ENCODE data around the gene ARMCX4. TPM values are rescaled to one million over a fixed set of nuclear protein-coding genes. Genes with fewer than 3 reads are reported as not detected.

ARMCX4 gene
- total and polyA plus RNA-seq, 2 experiments from 2014 or later, result 6.2 to 8.3 TPM

- Histone ChIP-seq H4K20me1 (ENCODE audit: insufficient read depth, poor library complexity, severe bottlenecking) (no peaks in the 10 kb centered on the region), H3K36me3 (replicated peaks; ENCODE audit: insufficient read depth, low read depth) (no peaks in the 10 kb centered on the region), H3K79me2 (no peaks in the 10 kb centered on the region), H3K4me1 (ENCODE audit: insufficient read depth) (no peaks in the 10 kb centered on the region), H3K27me3 (no peaks in the 10 kb centered on the region), H3K9me2 (replicated peaks; ENCODE audit: insufficient read depth) (no peaks in the 10 kb centered on the region), H3K4me3 (no peak overlapping the region), H3K4me2 (no peak overlapping the region), H2AFZ (no peak overlapping the region), H3K27ac (no peak overlapping the region), H3K9me3 (ENCODE audit: low read depth) (no peaks in the 10 kb centered on the region)
- no peak for DNase-seq (ENCODE audit: low spot score)
- TF ChIP-seq EZH2 (IDR thresholded peaks at IDR 0.05; ENCODE audit: borderline replicate concordance) (no peak), CTCF (IDR thresholded peaks at IDR 0.05; ENCODE audit: poor library complexity) (no peak), EZH2phosphoT487 (IDR thresholded peaks at IDR 0.05; ENCODE audit: low read depth, severe bottlenecking, unreplicated experiment) (no peak)
Measured at GRCh38 chrX:101507372-101507771, 22.1 kb downstream of the ARMCX4 start.

- Histone ChIP-seq H3K4me1 (ENCODE audit: insufficient read depth) (no peaks in the 10 kb centered on the region), H3K4me2 (no peak overlapping the region), H3K9me3 (ENCODE audit: low read depth) (no peaks in the 10 kb centered on the region), H3K27ac (no peak overlapping the region), H3K4me3 (no peak overlapping the region), H3K9me2 (replicated peaks; ENCODE audit: insufficient read depth) (no peaks in the 10 kb centered on the region), H4K20me1 (ENCODE audit: insufficient read depth, poor library complexity, severe bottlenecking) (no peaks in the 10 kb centered on the region), H3K79me2 (no peaks in the 10 kb centered on the region), H3K36me3 (replicated peaks; ENCODE audit: insufficient read depth, low read depth) (no peaks in the 10 kb centered on the region), H2AFZ (no peak overlapping the region), H3K27me3 (no peaks in the 10 kb centered on the region)
- WGBS (ENCODE audit: low lambda C conversion rate, missing lambda C conversion rate), result 75% methylated on average over 4 of the region's 4 CpGs
- TF ChIP-seq CTCF (IDR thresholded peaks at IDR 0.05; ENCODE audit: poor library complexity), result no peak
- no peak for DNase-seq (ENCODE audit: low spot score)
Measured at GRCh38 chrX:101507986-101508385, 22.7 kb downstream of the ARMCX4 start.

GRCh38 chrX:101530944-101531343, 45.7 kb downstream of the ARMCX4 start:
- H3K4me2 ChIP-seq, result no peak overlapping the region
- H3K9me2 ChIP-seq (replicated peaks; ENCODE audit: insufficient read depth), result no peaks in the 10 kb centered on the region
- WGBS (ENCODE audit: low lambda C conversion rate, missing lambda C conversion rate), result 48% methylated on average over 2 of the region's 2 CpGs
- no peaks in the 10 kb centered on the region for H3K27me3 ChIP-seq
- no peaks in the 10 kb centered on the region for H3K9me3 ChIP-seq (ENCODE audit: low read depth)
- H2AFZ ChIP-seq, result no peak overlapping the region
- no peak overlapping the region for H3K27ac ChIP-seq
- no peak for DNase-seq (ENCODE audit: low spot score)
- TF ChIP-seq EZH2phosphoT487 (IDR thresholded peaks at IDR 0.05; ENCODE audit: low read depth, severe bottlenecking, unreplicated experiment), result no peak
- H3K36me3 ChIP-seq (replicated peaks; ENCODE audit: insufficient read depth, low read depth), result no peaks in the 10 kb centered on the region
- no peak overlapping the region for H3K4me3 ChIP-seq
- no peaks in the 10 kb centered on the region for H4K20me1 ChIP-seq (ENCODE audit: insufficient read depth, poor library complexity, severe bottlenecking)
- no peaks in the 10 kb centered on the region for H3K4me1 ChIP-seq (ENCODE audit: insufficient read depth)
- H3K79me2 ChIP-seq, result no peaks in the 10 kb centered on the region

Other genes starting within 250 kb of the ARMCX4 start
- not detected in 2 replicates for gene TAF7L, start 194.1 kb upstream of the ARMCX4 start, total RNA-seq
- gene TAF7L, start 194.1 kb upstream of the ARMCX4 start, polyA plus RNA-seq, result 0.08 TPM in 1 of 2 replicates, not detected in the other
- 8.8 and 10.2 TPM in 2 replicates for gene TIMM8A, start 136.7 kb upstream of the ARMCX4 start, total RNA-seq
- gene TIMM8A, start 136.7 kb upstream of the ARMCX4 start, polyA plus RNA-seq, result 13.0 and 16.5 TPM in 2 replicates
- 0.70 and 0.96 TPM in 2 replicates for gene BTK, start 99.3 kb upstream of the ARMCX4 start, total RNA-seq
- gene BTK, start 99.3 kb upstream of the ARMCX4 start, polyA plus RNA-seq, result 0.62 and 1.4 TPM in 2 replicates
- gene RPL36A, start 94.4 kb upstream of the ARMCX4 start, total RNA-seq, result 2,118 and 2,358 TPM in 2 replicates
- gene RPL36A, start 94.4 kb upstream of the ARMCX4 start, polyA plus RNA-seq, result 245 and 263 TPM in 2 replicates
- gene GLA, start 77.5 kb upstream of the ARMCX4 start, total RNA-seq, result 134 and 147 TPM in 2 replicates
- 86.4 and 96.5 TPM in 2 replicates for gene GLA, start 77.5 kb upstream of the ARMCX4 start, polyA plus RNA-seq
- gene HNRNPH2, start 77.2 kb upstream of the ARMCX4 start, total RNA-seq, result 74.4 and 76.0 TPM in 2 replicates
- 103 and 112 TPM in 2 replicates for gene HNRNPH2, start 77.2 kb upstream of the ARMCX4 start, polyA plus RNA-seq
- gene ARMCX1, start 65.1 kb downstream of the ARMCX4 start, total RNA-seq, result 53.1 and 62.4 TPM in 2 replicates
- gene ARMCX1, start 65.1 kb downstream of the ARMCX4 start, polyA plus RNA-seq, result 35.2 and 41.5 TPM in 2 replicates
- 44.0 and 65.3 TPM in 2 replicates for gene ARMCX6, start 132.5 kb downstream of the ARMCX4 start, total RNA-seq
- gene ARMCX6, start 132.5 kb downstream of the ARMCX4 start, polyA plus RNA-seq, result 70.2 and 70.7 TPM in 2 replicates
- gene ARMCX3, start 137.7 kb downstream of the ARMCX4 start, total RNA-seq, result 97.6 and 102 TPM in 2 replicates
- gene ARMCX3, start 137.7 kb downstream of the ARMCX4 start, polyA plus RNA-seq, result 99.5 and 112 TPM in 2 replicates
- gene ARMCX2, start 174.4 kb downstream of the ARMCX4 start, total RNA-seq, result 63.9 and 64.5 TPM in 2 replicates
- 13.3 and 19.0 TPM in 2 replicates for gene ARMCX2, start 174.4 kb downstream of the ARMCX4 start, polyA plus RNA-seq

All from hepatocyte (in vitro differentiated cells).